GM12872 (cell line): ENCODE data around the gene ALDH9A1.

ENCODE experiments used
- TF ChIP-seq, protein P1 (sequence below): IDR thresholded peaks from 3 replicates; pipeline ENCODE4 v1.5.1; 2011; ENCODE audit warnings: low read depth, mild to moderate bottlenecking, low read length, moderate library complexity; ENCODE audit not compliant: insufficient read depth

The ALDH9A1 gene

DNA sequence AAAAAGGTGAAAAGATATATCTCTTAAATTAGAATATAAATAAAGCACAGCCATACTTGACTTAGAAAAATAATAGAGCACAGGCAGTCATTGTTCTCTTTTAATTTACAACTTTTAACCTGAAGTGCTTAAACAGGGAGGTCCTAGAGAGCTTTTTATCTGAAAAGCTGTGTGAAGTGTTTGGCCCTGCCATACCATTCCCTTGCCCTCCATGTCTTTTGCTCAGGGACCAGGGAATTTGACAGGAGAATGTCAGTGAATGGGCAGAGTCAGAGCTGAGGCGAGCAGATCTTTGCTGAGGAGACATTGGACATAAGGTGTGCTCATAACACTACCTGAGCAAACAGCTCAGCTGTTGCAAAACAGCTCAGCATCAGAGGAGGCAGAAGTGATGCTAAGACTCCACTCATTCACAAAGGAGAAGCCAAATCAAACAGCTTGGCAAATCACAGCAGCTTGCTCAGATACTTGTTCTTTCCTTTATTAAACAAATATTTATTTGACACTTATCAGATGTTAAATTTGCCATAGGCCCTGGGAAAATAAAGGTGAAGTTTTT is 82.2 kb downstream of the ALDH9A1 start:
- TF ChIP-seq, protein P1, sequence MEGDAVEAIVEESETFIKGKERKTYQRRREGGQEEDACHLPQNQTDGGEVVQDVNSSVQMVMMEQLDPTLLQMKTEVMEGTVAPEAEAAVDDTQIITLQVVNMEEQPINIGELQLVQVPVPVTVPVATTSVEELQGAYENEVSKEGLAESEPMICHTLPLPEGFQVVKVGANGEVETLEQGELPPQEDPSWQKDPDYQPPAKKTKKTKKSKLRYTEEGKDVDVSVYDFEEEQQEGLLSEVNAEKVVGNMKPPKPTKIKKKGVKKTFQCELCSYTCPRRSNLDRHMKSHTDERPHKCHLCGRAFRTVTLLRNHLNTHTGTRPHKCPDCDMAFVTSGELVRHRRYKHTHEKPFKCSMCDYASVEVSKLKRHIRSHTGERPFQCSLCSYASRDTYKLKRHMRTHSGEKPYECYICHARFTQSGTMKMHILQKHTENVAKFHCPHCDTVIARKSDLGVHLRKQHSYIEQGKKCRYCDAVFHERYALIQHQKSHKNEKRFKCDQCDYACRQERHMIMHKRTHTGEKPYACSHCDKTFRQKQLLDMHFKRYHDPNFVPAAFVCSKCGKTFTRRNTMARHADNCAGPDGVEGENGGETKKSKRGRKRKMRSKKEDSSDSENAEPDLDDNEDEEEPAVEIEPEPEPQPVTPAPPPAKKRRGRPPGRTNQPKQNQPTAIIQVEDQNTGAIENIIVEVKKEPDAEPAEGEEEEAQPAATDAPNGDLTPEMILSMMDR: no peak
